ENCODE measurements around the gene PLK3. TPM values are rescaled to one million over a fixed set of nuclear protein-coding genes. Genes with fewer than 3 reads are reported as not detected.

PLK3 gene
- total and polyA plus RNA-seq, 10 of the 15 experiments (the other 5 are each of a cell fraction or from before 2014, with no cell fraction given), result 1.5 to 23.2 (median 12.1) TPM

GRCh38 chr1:44802306-44803061 lies 2.3 kb downstream of the PLK3 start (continued):
- TF ChIP-seq MEF2B (IDR thresholded peaks at IDR 0.05; ENCODE audit: partially characterized antibody, poor library complexity, severe bottlenecking) (no peak), IRF3 (IDR thresholded peaks at IDR 0.05) (no peak), HDAC6 (IDR thresholded peaks at IDR 0.05; ENCODE audit: unreplicated experiment) (no peak), SRF (IDR thresholded peaks at IDR 0.05; ENCODE audit: low read depth in 2 of 2, low read length in 2 of 2) (no peak), DPF2 (IDR thresholded peaks at IDR 0.05) (no peak; the same call in 1 of the 2 replicates), PRDM15 (CRISPR knock-in tag; IDR thresholded peaks at IDR 0.05) (no peak), HDAC2 (IDR thresholded peaks at IDR 0.05) (no peak), BACH1 (IDR thresholded peaks at IDR 0.05; ENCODE audit: borderline replicate concordance) (no peak), ZBED1 (IDR thresholded peaks at IDR 0.05; ENCODE audit: borderline replicate concordance) (no peak), STAT1 (conservative IDR thresholded peaks at IDR 0.05) (no peak), JUND (IDR thresholded peaks at IDR 0.05; ENCODE audit: low read depth, low read length) (no peak)
- TF ChIP-seq, protein P1, sequence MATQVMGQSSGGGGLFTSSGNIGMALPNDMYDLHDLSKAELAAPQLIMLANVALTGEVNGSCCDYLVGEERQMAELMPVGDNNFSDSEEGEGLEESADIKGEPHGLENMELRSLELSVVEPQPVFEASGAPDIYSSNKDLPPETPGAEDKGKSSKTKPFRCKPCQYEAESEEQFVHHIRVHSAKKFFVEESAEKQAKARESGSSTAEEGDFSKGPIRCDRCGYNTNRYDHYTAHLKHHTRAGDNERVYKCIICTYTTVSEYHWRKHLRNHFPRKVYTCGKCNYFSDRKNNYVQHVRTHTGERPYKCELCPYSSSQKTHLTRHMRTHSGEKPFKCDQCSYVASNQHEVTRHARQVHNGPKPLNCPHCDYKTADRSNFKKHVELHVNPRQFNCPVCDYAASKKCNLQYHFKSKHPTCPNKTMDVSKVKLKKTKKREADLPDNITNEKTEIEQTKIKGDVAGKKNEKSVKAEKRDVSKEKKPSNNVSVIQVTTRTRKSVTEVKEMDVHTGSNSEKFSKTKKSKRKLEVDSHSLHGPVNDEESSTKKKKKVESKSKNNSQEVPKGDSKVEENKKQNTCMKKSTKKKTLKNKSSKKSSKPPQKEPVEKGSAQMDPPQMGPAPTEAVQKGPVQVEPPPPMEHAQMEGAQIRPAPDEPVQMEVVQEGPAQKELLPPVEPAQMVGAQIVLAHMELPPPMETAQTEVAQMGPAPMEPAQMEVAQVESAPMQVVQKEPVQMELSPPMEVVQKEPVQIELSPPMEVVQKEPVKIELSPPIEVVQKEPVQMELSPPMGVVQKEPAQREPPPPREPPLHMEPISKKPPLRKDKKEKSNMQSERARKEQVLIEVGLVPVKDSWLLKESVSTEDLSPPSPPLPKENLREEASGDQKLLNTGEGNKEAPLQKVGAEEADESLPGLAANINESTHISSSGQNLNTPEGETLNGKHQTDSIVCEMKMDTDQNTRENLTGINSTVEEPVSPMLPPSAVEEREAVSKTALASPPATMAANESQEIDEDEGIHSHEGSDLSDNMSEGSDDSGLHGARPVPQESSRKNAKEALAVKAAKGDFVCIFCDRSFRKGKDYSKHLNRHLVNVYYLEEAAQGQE (IDR thresholded peaks at IDR 0.05; ENCODE audit: low read depth, low read length), result no peak
- TF ChIP-seq, protein P2, sequence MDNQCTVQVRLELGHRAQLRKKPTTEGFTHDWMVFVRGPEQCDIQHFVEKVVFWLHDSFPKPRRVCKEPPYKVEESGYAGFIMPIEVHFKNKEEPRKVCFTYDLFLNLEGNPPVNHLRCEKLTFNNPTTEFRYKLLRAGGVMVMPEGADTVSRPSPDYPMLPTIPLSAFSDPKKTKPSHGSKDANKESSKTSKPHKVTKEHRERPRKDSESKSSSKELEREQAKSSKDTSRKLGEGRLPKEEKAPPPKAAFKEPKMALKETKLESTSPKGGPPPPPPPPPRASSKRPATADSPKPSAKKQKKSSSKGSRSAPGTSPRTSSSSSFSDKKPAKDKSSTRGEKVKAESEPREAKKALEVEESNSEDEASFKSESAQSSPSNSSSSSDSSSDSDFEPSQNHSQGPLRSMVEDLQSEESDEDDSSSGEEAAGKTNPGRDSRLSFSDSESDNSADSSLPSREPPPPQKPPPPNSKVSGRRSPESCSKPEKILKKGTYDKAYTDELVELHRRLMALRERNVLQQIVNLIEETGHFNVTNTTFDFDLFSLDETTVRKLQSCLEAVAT (IDR thresholded peaks at IDR 0.05), result no peak

Measured in GM12878 (cell line).